GM18498 (cell line): ENCODE measurements around the gene ABHD17C.

Source experiments
- ATAC-seq: cut with Tn5 transposase; IDR thresholded peaks from one replicate; pipeline ENCODE4 v1.9.1; 2021; ENCODE audit warnings: mild to moderate bottlenecking, moderate library complexity; ENCODE audit not compliant: unreplicated experiment

ABHD17C gene

GRCh38 chr15:80727596-80727995, 32.5 kb downstream of the ABHD17C start:
- ATAC-seq, result no peak

DNA sequence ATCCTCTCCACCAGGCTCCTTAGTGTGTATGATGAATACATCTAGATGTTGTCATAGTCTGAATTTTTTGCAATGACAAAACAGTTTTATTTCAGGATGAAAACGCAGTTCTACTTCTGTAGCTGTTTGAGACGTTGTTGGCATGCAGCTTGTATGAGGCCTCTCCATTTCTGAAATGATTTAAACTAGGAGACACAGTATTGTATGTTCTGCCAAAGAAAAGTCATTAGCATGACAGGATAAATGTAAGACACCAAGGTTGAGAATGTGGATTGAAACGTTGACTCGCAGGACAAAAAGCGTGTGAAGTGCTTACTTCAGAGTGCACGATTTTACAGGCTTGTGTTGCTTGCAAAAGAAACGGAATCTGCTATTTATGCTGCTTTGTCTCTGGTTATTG, 35.3 kb downstream of the ABHD17C start:
- no peak for ATAC-seq

- no peak for ATAC-seq
Observed at GRCh38 chr15:80730926-80731325, 35.8 kb downstream of the ABHD17C start.

- no peak for ATAC-seq
Observed at GRCh38 chr15:80732167-80732566, 37.1 kb downstream of the ABHD17C start.

DNA sequence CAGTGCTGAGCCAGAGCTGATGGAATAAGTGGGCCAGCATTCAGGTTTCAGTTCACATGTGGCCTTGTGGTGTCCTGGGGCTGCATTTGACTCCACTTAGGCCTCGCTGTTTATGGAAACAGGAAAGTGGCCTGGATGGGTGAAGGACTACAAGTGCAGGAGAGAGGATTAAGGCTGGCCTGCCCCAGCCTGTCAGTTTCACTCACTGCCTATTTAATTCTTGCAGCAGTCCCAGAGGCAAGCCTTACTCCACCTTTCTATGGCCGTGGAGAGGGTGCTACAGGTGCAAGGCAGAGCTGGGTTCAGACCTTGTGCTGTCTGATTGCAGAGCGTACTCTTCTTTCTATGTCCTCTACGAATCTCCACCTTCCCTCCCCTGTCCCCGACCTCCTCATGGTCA, 37.7 kb downstream of the ABHD17C start:
- ATAC-seq, result no peak

DNA sequence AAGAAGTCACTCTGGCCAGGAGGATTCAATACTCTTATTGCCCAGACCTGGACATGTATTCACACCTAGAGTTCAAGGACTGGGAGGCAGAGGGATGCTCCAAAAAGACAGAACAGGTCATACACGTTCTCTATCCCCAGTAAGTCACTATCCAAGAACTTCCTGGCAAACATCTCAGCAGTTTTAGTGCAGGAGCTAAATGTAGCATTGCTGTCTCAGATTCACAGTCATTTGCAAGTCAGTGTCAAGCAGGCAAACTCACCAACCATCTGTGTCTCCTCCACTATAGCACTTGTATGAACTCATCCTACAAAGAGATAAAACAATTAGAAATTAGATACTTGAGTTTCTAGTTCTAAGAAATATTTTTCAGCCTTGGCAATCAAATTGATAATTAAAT, 38.4 kb downstream of the ABHD17C start:
- ATAC-seq, result no peak

DNA sequence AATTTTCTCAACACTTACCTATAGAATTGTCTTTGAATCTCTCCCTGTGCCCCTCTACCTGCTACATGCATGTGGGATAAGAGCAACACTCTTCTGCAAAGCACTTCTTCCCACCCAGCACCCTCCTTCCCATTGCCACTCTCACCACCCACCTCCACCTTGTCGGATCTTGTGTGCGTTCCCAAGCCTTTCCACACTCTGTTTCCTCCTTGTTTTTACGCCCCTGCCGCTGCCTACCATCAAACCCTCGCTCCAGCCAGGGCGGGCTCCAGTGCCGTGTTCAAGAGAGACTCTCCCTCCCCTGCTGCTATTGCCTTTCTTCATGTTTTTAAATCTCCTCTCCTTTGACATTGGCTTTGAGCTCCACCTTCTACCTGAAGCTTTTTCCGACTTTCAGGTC, 40.2 kb downstream of the ABHD17C start:
- no peak for ATAC-seq

DNA sequence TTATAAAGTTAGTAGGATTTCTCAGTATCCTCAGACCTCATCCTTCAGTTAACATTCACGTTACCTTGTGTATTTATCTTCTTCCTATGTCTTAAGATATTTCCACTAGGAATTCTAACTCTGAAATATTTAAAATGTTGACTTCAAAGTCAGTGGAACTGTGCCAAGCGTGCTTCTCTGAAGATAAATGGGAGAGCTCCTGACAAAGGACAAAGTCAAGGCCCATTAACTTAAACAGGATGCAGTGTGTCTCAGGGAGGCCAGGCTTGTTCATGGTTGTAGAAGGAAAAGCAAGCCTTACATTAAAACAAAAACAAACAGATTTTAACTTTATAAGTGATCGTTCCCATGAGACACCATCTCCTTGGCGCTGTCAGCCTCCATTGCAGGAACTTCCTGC, 41.5 kb downstream of the ABHD17C start:
- ATAC-seq, result no peak

DNA sequence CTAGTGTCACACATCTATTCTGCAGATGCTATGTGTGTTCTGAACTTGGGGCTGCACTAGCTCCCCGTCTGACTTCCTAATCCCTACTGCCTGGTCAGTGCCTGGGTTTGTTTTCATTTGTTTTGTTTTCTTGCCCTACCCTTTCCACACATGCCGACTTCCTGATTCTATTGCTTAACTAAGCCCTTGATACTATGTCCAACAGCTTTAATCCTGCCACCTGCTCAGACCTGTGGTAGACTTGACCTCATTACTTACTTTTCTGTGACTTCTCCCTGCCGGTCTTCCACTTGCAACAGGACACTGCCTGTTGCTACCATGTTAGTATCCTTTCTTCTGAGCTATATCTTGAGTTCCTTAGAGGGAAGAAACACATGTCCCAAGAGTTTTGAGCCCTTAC, 44.8 kb downstream of the ABHD17C start:
- no peak for ATAC-seq

DNA sequence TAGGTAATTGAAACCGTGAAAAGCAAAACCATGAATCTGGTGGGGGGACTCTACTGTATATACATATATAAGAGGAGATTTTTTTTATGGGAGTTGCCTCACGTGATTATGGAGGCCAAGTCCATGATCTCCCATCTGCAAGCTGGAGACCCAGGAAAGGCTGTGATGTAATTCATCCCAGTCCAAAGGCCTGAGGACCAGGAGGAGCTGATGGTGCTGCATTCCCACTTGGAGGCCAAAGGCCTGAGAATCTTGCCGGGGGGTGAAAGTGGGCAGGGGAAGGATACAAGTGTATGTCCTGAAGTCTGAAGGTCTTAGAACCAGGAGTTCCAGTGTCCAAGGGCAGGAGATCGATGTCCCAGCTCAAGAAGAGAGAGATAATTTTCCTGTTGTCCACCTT, 47.0 kb downstream of the ABHD17C start:
- ATAC-seq, result no peak

DNA sequence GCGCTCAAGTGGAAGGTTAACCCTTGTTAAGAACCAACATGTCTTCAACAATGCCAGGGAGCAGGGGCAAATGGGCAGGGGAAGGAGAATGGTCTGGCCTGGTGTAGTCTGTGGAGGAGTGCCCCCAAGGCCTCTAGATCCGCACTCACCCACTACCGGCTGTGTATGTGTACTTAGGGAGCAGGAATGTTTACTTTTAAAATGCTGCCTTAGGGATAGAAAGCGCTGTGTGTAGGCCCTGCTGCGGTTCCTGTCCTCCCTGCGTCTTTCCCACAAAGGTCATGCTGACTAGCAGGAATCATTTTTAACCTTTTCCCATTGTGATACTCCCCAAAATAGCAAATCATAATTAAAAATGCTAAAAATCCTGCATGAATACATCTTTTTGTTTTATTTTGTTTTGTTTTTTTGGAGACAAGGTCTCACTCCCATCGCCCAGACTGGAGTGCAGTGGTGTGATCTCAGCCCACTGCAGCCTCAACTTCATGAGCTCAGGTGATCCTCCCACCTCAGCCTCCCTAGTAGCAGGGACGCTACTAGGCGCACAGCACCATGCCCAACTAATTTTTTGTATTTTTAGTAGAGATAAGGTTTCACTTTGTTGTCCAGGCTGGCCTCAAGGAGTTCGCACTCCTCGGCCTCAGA, 48.2 kb downstream of the ABHD17C start:
- ATAC-seq, result no peak

DNA sequence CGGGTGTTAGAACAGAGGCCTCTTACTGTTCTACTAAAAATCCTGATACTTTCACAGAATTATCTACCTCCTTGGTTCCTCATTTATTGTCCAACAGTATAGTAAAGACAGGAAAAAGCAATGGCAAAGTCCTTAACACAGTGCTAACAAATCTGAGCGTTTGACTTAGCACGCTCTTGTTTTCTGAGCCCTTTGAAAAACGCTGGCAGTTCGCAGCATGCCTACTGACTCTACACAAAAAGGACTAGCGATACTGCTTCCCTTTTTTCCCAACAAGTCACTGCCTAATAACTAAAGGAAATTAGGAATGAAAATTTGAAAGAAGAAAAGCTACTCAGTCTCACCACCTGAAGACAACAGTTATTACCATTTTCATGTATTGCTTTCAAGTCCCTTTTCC, 49.3 kb downstream of the ABHD17C start:
- no peak for ATAC-seq

DNA sequence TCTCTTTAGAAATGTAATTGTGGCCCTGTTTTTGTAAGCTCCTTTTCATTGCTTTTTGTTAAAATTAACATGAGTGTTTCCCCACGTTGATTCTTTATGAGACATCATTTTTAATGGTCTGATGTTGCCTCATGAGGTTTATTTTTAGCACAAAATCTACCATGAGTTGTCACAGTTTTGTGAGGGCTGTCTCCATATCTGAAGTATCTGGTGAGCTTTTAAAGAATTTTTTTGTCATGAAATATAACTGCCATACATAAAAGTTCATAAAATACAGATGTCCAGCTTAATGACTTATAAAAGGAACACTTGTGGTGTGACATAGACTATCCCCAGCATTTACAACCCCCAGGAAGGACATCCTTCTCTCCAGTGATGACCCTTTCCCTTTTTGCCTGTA, 49.7 kb downstream of the ABHD17C start:
- ATAC-seq, result no peak

- no peak for ATAC-seq
Observed at GRCh38 chr15:80745888-80746287, 50.8 kb downstream of the ABHD17C start.

- no peak for ATAC-seq
Observed at GRCh38 chr15:80747317-80748053, 52.4 kb downstream of the ABHD17C start.

DNA sequence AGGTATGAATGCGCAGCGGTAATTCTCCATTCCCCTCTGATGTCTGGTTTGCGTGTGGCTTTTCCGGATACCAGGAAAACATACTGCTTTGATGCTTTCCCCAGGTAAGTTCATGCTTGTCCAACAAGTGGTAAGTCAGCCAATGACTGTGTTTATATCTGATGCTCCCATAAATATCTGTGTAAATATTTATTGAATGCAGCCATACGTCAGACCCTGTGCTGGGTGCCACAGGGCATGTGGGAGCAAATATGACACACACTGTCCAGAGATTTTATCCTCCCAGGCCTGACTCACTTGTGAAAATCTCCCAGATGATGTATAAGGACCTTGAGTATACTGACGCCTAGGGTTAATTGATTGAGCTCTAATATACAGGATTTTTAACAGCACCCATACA, 54.5 kb downstream of the ABHD17C start:
- no peak for ATAC-seq

- ATAC-seq, result no peak
Observed at GRCh38 chr15:80750575-80750974, 55.5 kb downstream of the ABHD17C start.

GRCh38 chr15:80752204-80752603, 57.1 kb downstream of the ABHD17C start:
- no peak for ATAC-seq

- ATAC-seq, result no peak
Observed at GRCh38 chr15:80753161-80753560, 58.1 kb downstream of the ABHD17C start.

- ATAC-seq, result no peak
Observed at GRCh38 chr15:80754014-80754413, 58.9 kb downstream of the ABHD17C start.

- no peak for ATAC-seq
Observed at GRCh38 chr15:80755885-80756284, 60.8 kb downstream of the ABHD17C start.

DNA sequence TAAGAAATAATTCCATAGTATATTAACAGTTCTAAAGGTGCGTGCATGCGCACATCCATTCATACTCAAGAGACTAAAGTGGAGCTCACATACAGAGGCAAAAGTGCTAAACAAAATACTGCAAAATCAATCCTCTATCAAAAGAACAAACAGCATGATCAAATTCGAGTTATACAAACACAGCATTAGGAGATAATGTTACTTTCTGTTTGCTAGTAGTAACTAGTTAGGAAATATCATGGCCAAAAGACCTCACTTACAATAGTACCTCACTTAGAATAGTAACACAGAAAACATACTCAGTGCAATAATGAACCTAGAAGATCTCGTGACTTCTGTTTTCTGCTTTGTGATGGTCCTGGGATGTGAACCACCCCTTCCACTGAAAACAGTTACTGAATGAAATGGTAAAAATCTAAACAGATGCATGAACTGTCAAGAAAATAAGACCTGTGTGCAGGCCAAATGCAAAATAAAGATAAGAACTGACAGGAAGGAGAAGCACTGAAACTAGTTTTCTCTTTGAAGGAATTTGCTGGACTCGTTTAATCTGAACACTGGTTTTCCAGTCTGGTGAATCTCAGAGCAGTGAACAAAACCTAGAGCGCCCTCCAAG, 63.1 kb downstream of the ABHD17C start:
- no peak for ATAC-seq
